Activated T-cell treated with anti-CD3 and anti-CD28 coated beads, Interleukin-2, amount 50 U/mL, for 48 hours (primary cell): ENCODE measurements around the gene FAM163A.
"Not testable (repeated sequence)": the region's sequence is repeated elsewhere in the genome, so short reads cannot be mapped to it uniquely, and the experiment has no call there.

Experiments
- DNase-seq, 2 experiments: peaks; one replicate each; pipeline ENCODE4 v3.0.0-alpha.2; 2020

FAM163A gene

GRCh38 chr1:179817789-179818188 lies 74.7 kb downstream of the FAM163A start:
- no peak for DNase-seq

DNA sequence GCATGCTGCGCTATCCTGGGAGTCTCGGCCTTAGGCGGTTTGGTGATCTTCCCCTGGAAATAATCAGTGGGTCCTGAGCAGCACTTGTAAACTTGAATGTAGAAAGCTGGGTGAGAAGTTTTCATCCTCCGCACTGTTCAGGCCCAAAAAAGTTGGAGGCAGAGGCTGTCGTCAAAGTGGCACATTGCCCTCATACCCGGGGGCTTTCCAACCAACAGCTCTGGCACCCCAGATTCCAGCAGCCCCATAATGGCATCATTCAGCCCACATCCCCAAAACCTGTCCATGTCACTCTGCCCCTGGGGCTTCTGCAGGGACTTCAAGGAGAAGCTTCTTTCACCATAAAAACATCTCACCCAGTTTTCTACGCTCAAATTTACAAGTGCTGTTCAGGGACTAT lies 75.2 kb downstream of the FAM163A start:
- DNase-seq: no peak

DNA sequence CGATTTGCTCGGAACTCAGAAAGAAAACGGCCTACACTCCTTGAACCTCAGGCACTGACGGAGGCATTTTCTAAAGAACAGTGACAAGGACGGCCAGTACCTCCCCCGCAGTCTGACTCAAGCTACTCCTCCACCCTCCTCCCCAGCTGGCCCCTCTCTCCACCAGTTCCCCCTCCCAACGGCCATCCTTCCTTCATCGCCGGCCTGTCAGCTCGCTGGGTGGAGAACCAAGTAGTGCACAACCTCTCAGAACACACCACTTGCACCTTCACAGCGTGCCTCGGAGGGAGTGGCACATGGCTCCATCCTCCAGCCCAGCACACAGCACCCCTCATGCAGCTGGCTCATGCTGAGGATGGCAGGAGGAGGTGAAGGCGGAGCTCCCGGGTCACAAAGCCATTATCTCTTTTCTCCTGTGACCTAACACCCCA lies 75.7 kb downstream of the FAM163A start:
- no peak for DNase-seq

GRCh38 chr1:179820226-179820970 lies 77.3 kb downstream of the FAM163A start:
- peak in 1 of 2 experiments; percentile 16 for DNase-seq

GRCh38 chr1:179821524-179821923 lies 78.4 kb downstream of the FAM163A start:
- DNase-seq: no peak

- DNase-seq: no peak
Observed at GRCh38 chr1:179822065-179822464, 79.0 kb downstream of the FAM163A start.

GRCh38 chr1:179823693-179824092 lies 80.6 kb downstream of the FAM163A start:
- no peak for DNase-seq

GRCh38 chr1:179824265-179824664 lies 81.2 kb downstream of the FAM163A start:
- peak in 1 of 2 experiments; percentile 10 for DNase-seq

DNA sequence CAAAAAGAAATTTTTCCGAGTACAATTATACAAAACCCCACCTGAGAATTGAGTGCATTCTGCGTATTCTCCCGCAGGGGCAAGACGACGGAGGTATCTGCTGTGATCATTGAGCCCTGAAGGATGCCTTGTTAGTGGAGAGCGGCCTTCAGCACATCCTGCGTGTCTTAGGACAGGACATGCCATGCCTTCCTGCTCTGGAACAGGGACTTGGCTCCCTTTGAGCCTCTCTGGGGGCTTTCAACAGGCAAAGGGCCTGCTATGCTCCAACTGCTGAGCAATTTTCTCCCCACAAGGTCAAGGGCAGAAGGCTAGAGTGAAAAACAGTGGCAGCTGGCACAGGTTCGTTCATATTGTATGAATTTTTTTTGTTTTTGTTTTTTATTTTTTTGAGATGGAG lies 82.1 kb downstream of the FAM163A start:
- DNase-seq: peak; percentile 3 to 7

- peak; percentile 10 to 12 for DNase-seq
Observed at GRCh38 chr1:179825798-179826460, 82.8 kb downstream of the FAM163A start.

DNA sequence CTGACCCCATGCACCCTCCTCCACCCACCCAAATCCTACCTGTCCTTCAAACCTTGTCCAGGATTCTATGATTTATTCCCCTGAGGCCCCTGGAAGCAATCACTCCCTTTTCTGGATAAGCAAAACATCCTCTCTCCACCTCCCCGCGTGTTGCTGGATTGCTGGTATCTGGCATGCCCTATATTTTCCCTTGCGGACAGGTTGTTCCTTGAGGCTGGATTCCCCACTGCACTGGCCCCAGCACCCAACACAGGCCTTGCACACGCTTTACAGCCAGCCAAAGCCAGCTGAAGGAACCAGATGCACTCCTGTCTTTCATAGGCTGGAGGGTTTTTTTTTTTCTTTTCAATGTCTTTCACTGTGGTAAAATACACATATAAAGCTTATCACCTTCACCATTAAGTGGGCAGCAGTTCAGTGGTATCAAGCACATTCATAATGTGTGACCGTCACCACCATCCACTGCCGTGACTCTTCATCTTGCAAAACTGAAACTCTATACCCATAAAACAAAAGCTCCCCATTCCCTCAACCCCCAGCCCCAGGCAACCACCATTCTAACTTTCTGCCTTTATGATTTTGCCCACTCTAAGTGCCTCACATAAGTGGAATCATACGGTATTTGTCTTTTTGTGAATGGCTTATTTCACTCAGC lies 83.7 kb downstream of the FAM163A start:
- DNase-seq: peak; percentile 13 to 14

DNA sequence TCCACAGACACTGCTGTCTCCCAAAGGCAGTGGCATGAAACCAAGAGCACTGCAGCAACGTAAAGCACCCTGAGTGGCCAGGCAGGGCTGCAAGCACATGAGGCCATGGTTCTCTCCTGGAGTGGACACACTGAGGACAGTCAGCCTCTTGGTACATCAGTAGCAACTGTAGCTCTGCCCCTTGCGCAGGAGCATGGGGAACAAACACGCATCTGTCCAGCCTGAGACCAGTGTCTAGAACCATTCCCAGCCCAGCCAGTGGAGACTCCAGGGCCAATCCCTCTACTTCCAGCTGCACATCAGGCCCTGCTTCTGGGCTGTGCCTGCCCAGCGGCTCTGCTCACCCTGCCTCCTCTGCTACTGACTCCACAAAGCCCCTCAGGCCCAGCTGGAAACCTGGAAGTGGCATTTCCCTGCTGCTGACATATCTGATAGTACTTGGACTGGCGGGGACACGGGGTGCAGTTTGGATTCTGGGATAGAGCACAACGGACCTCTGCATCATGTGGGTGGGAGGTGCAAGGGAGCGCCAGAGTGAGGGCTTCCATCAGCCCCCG lies 85.5 kb downstream of the FAM163A start:
- peak; percentile 7 to 10 for DNase-seq

DNA sequence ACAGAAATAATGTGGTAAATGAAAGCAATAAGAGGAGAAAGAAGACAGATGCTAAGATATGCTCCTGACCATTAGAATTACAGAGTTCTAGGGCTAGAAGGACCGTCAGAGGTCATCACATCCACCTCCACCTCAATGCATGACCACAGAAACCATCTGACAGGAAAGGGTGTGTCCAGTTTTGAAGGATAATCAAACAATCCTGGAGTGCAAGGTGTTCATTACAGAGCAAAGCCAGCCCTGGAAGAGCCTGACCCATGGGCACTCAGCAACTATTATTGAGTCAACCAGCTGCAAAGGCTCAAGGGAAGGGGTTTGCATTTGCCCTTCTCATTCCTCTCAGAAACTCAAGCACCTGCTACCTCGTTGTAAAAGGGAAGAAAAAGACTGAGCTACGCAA lies 88.1 kb downstream of the FAM163A start:
- DNase-seq: no peak

GRCh38 chr1:179831852-179832699 lies 89.0 kb downstream of the FAM163A start:
- DNase-seq: peak in 1 of 2 experiments; percentile 20

DNA sequence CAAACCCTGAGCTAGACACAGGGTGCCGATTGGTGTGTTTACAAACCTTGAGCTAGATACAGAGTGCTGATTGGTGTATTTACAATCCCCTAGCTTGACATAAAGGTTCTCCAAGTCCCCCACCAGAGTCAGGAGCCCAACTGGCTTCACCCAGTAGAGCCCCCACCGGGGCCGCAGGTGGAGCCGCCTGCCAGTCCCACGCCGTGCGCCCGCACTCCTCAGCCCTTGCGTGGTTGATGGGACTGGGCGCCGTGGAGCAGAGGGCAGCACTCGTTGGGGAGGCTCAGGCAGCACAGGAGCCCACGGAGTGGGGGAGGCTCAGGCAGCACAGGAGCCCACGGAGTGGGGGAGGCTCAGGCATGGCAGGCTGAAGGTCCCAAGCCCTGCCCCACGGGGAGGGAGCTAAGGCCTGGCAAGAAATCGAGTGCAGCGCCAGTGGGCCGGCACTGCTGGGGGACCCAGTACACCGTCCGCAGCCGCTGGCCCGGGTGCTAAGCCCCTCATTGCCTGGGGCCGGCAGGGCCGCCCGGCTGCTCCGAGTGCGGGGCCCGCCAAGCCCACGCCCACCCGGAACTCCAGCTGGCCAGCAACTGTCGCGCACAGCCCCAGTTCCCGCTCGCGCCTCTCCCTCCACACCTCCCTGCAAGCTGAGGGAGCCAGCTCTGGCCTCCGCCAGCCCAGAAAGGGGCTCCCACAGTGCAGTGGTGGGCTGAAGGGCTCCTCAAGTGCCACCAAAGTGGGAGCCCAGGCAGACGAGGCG lies 93.8 kb downstream of the FAM163A start:
- DNase-seq: peak in 1 of 2 experiments; percentile 11

DNA sequence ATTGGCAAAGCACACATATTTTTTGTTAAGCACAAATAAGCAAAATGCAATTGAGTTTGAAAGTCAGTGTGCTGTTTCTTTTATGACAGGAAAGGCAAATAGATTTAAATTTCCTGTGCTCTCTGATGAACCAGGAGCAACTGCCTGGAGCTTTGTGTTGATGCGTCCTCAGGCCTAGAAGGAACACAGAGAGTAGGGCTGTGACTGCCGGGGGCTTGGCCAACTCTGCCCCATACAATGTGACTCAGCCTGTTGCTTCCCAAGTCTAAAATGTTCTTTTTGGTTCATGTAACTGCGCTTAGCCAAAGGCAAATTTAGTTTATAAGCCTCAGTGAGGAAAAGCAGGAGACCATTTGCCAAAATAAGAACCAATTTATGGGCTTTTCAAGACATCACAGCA lies 97.0 kb downstream of the FAM163A start:
- DNase-seq: peak in 1 of 2 experiments; percentile 4

- DNase-seq: no peak
Observed at GRCh38 chr1:179848233-179848632, 105.1 kb downstream of the FAM163A start.

DNA sequence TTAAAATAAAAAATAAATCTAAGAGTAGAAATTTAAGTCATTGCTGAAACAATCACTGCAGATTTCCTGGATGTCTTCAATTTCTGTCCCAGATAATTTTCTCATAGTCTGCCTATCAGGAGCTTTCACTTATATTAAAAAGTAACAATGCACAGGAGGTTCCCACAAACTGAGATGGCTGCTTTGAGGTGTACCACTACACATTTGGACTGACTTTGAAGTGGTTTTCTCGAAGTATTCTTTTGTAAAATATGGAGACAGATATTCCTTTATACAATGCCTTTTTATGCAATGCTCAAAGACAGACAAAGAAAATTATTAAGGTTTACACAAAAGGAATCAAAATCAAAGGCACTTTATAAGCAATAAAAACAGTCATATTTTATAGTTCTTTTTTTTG lies 110.0 kb downstream of the FAM163A start:
- DNase-seq: no peak

- not testable (repeated sequence) for DNase-seq
Observed at GRCh38 chr1:179855831-179856230, 112.7 kb downstream of the FAM163A start.

DNA sequence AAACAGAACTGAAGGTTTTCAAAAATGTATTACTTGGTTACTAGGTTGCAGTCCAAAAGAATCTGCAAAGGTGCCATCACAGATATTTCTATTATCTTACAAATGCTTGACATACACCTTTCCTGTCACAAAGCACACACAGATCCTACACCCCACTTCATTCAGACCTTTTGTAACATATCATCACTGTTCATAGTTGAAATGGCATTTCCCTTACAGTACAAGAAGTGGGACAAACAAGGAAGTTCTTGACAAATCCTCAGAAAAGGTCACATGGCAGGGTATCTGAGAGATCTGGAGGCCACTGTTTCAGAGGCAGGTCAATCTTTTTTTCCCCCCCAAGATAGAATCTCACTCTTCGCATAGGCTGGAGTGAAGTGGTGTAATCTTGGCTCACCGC lies 113.2 kb downstream of the FAM163A start:
- no peak for DNase-seq

- DNase-seq: no peak
Observed at GRCh38 chr1:179857009-179857408, 113.9 kb downstream of the FAM163A start.

DNA sequence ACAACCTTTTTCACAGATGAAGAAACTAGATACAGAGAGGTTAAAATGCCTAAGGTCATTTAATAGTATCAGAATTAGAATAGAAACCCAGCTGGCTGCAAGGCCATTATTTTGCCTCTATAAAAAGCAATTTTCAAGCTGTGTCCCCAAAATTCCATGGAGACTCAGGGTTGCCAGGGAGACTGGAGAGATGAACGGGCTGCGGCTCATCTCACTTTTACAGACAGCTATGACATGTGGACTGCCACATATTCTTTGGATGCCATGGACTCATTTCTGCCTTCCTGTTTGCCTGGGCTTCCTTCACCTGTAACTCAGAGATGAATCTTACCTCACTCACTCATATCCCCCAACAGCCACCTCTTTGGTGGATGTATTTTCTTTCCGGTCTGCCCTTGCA lies 117.6 kb downstream of the FAM163A start:
- DNase-seq: no peak
